Endothelial cell of umbilical vein (primary cell): ENCODE results near the gene BRCA2. TPM values are rescaled to one million over a fixed set of nuclear protein-coding genes. Genes with fewer than 3 reads are reported as not detected.

Source experiments
- BruUV-seq: library from RNA; stranded (reverse); fragments of 400-500 nt; replicated peaks from 2 replicates; lab custom pipeline; 2021; lab: Mats Ljungman, UMichigan
- CTCF ChIA-PET: fragments of 300-600, 350-600 bp; sonication (Branson Sonifier 250); formaldehyde crosslinking; loops from one replicate; lab custom pipeline; 2021; ENCODE audit warnings: antibody characterized with exemption, inconsistent platforms; lab: Charles Lee
- POLR2A ChIA-PET: fragments of 300-600, 350-600 bp; sonication (Branson Sonifier 250); formaldehyde crosslinking; loops from one replicate; lab custom pipeline; 2021; ENCODE audit warnings: antibody characterized with exemption, inconsistent platforms; lab: Charles Lee
- DNase-seq: peaks from one replicate; pipeline ENCODE4 v3.0.0-alpha.2; 2011; ENCODE audit warnings: low read depth, low spot score
- FAIRE-seq: peaks from 2 replicates; lab custom pipeline; 2011; peaks lifted over from hg19 to GRCh38; lab: Jason Lieb, UNC
- H2AFZ ChIP-seq: 2 replicates; pipeline ENCODE4 v1.6.0; 2012; ENCODE audit warnings: low read depth, low read length, control low read depth, inconsistent platforms
- H3K27ac ChIP-seq: 2 replicates; pipeline ENCODE4 v1.5.1; 2011; ENCODE audit warnings: low read depth, mild to moderate bottlenecking, control low read depth, low read length, moderate library complexity; ENCODE audit not compliant: insufficient read depth
- H3K27me3 ChIP-seq, 2 experiments: 2 replicates each; pipeline versions ENCODE4 v1.6.0 to v1.6.1; 2011; ENCODE audit warnings: low read length in 2 of 2, mixed read lengths in 1 of 2; ENCODE audit not compliant: control insufficient read depth in 2 of 2, insufficient read depth in 2 of 2
- H3K36me3 ChIP-seq, 2 experiments: 2 replicates in 1 of 2; 3 replicates in 1 of 2; pipeline ENCODE4 v1.5.1; 2011; ENCODE audit warnings: low read length in 2 of 2, mild to moderate bottlenecking in 1 of 2, moderate library complexity in 1 of 2; ENCODE audit not compliant: control insufficient read depth in 2 of 2, insufficient read depth in 2 of 2; ENCODE audit errors: extremely low read depth in 1 of 2
- H3K4me1 ChIP-seq: 3 replicates; pipeline ENCODE4 v1.5.1; 2011; ENCODE audit warnings: mild to moderate bottlenecking, low read length; ENCODE audit not compliant: control insufficient read depth, insufficient read depth; ENCODE audit errors: extremely low read depth
- H3K4me2 ChIP-seq: 2 replicates; pipeline ENCODE4 v1.6.1; 2011; ENCODE audit warnings: low read length, control low read depth, mixed read lengths; ENCODE audit not compliant: insufficient read depth
- H3K4me3 ChIP-seq, 3 experiments: fragments of 200-600 bp in 1 of 3; sonication (generic), shearing (Covaris generic) in 1 of 3; replicated peaks in 1 of 3; 2 replicates each; pipeline ENCODE4 v1.5.1; 2011 to 2016; ENCODE audit warnings: control low read depth in 3 of 3, low read length in 3 of 3, mild to moderate bottlenecking in 2 of 3, inconsistent platforms in 1 of 3, low read depth in 1 of 3, moderate library complexity in 1 of 3; ENCODE audit not compliant: insufficient read depth in 1 of 3
- H3K79me2 ChIP-seq: 2 replicates; pipeline ENCODE4 v1.6.0; 2012; ENCODE audit warnings: low read length, inconsistent platforms; ENCODE audit not compliant: control insufficient read depth, insufficient read depth
- H3K9ac ChIP-seq: replicated peaks from 2 replicates; pipeline ENCODE3; 2011; ENCODE audit warnings: low read length, control low read depth; ENCODE audit not compliant: insufficient read depth; ENCODE audit errors: extremely low read depth
- H3K9me1 ChIP-seq: replicated peaks from 3 replicates; pipeline ENCODE4 v1.6.0; 2011; ENCODE audit warnings: mild to moderate bottlenecking, low read length; ENCODE audit not compliant: control insufficient read depth, insufficient read depth; ENCODE audit errors: extremely low read depth
- H3K9me3 ChIP-seq: replicated peaks from 2 replicates; pipeline ENCODE4 v1.5.1; 2012; ENCODE audit warnings: low read length, inconsistent platforms; ENCODE audit not compliant: control insufficient read depth, insufficient read depth
- H4K20me1 ChIP-seq: replicated peaks from 2 replicates; pipeline ENCODE3; 2011; ENCODE audit warnings: mild to moderate bottlenecking, low read length; ENCODE audit not compliant: control insufficient read depth, insufficient read depth; ENCODE audit errors: extremely low read depth
- EZH2 ChIP-seq: IDR thresholded peaks from 2 replicates; pipeline ENCODE4 v1.6.1; 2012; ENCODE audit warnings: borderline replicate concordance, low read depth, mild to moderate bottlenecking, moderate library complexity, low read length, inconsistent platforms; ENCODE audit not compliant: severe bottlenecking
- FOS ChIP-seq: IDR thresholded peaks from 2 replicates; pipeline ENCODE4 v1.6.1; 2011; ENCODE audit warnings: mild to moderate bottlenecking, low read length, moderate library complexity, borderline replicate concordance; ENCODE audit not compliant: insufficient read depth
- GATA2 ChIP-seq: IDR thresholded peaks from 2 replicates; pipeline ENCODE4 v1.7.0; 2011; ENCODE audit warnings: low read depth, mild to moderate bottlenecking, moderate library complexity, mixed read lengths, low read length; ENCODE audit not compliant: insufficient read length, insufficient read depth
- JUN ChIP-seq: IDR thresholded peaks from 2 replicates; pipeline ENCODE4 v1.6.1; 2011; ENCODE audit warnings: borderline replicate concordance, low read depth; ENCODE audit not compliant: insufficient read length, insufficient read depth
- MYC ChIP-seq: IDR thresholded peaks from one replicate; pipeline ENCODE4 v1.6.1; 2011; ENCODE audit warnings: mild to moderate bottlenecking, low read depth, low read length
- POLR2A ChIP-seq: IDR thresholded peaks from 2 replicates; pipeline ENCODE4 v1.6.1; 2012; ENCODE audit warnings: low read depth, mild to moderate bottlenecking, control low read depth, low read length
- POLR2AphosphoS5 ChIP-seq: IDR thresholded peaks from 2 replicates; pipeline ENCODE4 v1.6.1; 2012; ENCODE audit warnings: low read depth, mild to moderate bottlenecking, control low read depth, low read length, moderate library complexity; ENCODE audit not compliant: insufficient read depth
- dilution Hi-C: fragments of 300-500 bp; cut with MboI; formaldehyde crosslinking; loops from one replicate; pipeline ENCODE4 v1.15.0; 2019; ENCODE audit warnings: low sequenced_read_pairs; ENCODE audit not compliant: extremely low pct_ligation_motif_present
- intact Hi-C: fragments of 100-400 bp; cut with micrococcal nuclease; formaldehyde crosslinking; loops from one replicate; pipeline ENCODE4 v1.10.0; 2022
- polyA plus RNA-seq, 4 experiments: library from polyadenylated mRNA; depleted of rRNA in 3 of 4; stranded (reverse) in 3 of 4; unstranded in 1 of 4; fragments of >200 nt; gene quantifications; 2 replicates each; pipeline versions ENCODE4 v1.2.1 to v1.2.3, GENCODE V29; 2011 to 2012; ENCODE audit warnings: missing spikeins in 1 of 4
- total RNA-seq: library from RNA; stranded (reverse); gene quantifications from 2 replicates; pipeline ENCODE4 v1.2.3, GENCODE V29; 2021
- TF ChIP-seq, protein P1 (sequence below): IDR thresholded peaks from 2 replicates; pipeline ENCODE4 v1.6.1; 2011; ENCODE audit not compliant: insufficient read depth, insufficient read length
- TF ChIP-seq, protein P2 (sequence below), 2 donors: IDR thresholded peaks; 1 replicate in 1 of 2; 2 replicates in 1 of 2; pipeline ENCODE4 v1.5.1; 2011; ENCODE audit warnings: low read length in 2 of 2, mild to moderate bottlenecking in 2 of 2, moderate library complexity in 2 of 2, control low read depth in 1 of 2, inconsistent platforms in 1 of 2, low read depth in 1 of 2; ENCODE audit not compliant: insufficient read depth in 1 of 2; ENCODE audit errors: extremely low read depth in 1 of 2

The BRCA2 gene
- total and polyA plus RNA-seq, 2 donors (not counting 3 experiments of a cell fraction or from before 2014, with no cell fraction given): 2.9 to 17.5 TPM

DNA sequence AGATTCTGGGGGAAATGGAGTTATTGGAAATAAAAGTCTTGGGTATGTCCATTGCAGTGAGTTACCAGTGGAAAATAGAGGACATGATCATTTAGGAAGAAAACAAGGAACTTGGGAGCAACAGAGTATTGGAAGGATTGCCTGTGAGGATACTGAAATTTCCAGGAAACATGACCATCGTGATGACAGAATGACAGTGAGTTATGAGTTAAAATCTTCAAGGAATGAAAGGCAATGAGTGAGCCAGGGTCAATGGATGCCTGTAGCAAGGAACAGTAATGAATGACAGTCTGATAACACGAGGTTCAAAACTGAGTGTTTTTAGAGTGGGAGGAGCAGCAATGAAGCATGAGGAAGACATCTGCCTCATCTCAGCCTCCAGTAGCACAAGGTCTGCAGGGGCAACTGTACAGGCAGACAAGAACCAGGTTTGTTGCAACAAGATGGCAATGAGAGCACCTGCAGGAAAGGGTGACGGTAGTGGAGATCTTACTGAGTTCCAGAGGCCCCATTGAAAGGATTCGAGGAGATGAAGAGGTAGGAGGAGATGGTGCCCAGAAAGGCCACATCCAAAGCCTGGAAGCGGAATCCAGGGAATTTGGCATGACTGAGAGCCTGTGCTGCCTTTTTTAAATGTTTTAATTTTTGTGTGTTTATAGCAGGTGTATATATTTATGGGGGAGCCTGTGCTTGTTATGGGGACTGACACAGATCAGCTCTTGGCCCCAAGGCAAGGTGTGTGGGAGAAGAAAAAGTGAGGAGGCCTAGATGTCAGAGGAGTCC is 68.7 kb downstream of the BRCA2 start:
- no peak overlapping the region for H3K4me3 ChIP-seq
- CTCF ChIA-PET: interaction anchor here (4.0 kb wide), 1 partner anchor 197 kb away, joined by 34 read pairs; no protein-coding TSS in a partner anchor
- no peak overlapping the region for H3K4me2 ChIP-seq
- no peak overlapping the region for H2AFZ ChIP-seq
- POLR2A ChIA-PET: no interaction called here
- peaks cover 2% of the 10 kb centered on the region for H3K4me1 ChIP-seq
- BruUV-seq: no TSS peak
- no peaks in the 10 kb centered on the region for H3K27me3 ChIP-seq
- no peaks in the 10 kb centered on the region for H4K20me1 ChIP-seq
- dilution Hi-C loops: no loop called here
- FAIRE-seq: no peak
- TF ChIP-seq MYC: no peak
- TF ChIP-seq FOS: no peak
- TF ChIP-seq GATA2: no peak
- TF ChIP-seq, protein P1, sequence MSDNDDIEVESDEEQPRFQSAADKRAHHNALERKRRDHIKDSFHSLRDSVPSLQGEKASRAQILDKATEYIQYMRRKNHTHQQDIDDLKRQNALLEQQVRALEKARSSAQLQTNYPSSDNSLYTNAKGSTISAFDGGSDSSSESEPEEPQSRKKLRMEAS: no peak
- no peak for TF ChIP-seq JUN
- TF ChIP-seq POLR2AphosphoS5: no peak
- TF ChIP-seq POLR2A: no peak
- no peak for TF ChIP-seq EZH2
- TF ChIP-seq, protein P2, sequence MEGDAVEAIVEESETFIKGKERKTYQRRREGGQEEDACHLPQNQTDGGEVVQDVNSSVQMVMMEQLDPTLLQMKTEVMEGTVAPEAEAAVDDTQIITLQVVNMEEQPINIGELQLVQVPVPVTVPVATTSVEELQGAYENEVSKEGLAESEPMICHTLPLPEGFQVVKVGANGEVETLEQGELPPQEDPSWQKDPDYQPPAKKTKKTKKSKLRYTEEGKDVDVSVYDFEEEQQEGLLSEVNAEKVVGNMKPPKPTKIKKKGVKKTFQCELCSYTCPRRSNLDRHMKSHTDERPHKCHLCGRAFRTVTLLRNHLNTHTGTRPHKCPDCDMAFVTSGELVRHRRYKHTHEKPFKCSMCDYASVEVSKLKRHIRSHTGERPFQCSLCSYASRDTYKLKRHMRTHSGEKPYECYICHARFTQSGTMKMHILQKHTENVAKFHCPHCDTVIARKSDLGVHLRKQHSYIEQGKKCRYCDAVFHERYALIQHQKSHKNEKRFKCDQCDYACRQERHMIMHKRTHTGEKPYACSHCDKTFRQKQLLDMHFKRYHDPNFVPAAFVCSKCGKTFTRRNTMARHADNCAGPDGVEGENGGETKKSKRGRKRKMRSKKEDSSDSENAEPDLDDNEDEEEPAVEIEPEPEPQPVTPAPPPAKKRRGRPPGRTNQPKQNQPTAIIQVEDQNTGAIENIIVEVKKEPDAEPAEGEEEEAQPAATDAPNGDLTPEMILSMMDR (IDR thresholded peaks at IDR 0.05; ENCODE audit: extremely low read depth in 1 of 2, insufficient read depth in 1 of 2, low read depth in 1 of 2, low read length in 2 of 2): no peak
- H3K9me3 ChIP-seq: no peaks in the 10 kb centered on the region
- no peaks in the 10 kb centered on the region for H3K9me1 ChIP-seq
- peaks cover 0 to 5% of the 10 kb centered on the region in 2 experiments for H3K36me3 ChIP-seq
- no peak for DNase-seq
- H3K79me2 ChIP-seq: no peaks in the 10 kb centered on the region
- no peak overlapping the region for H3K27ac ChIP-seq
- no peak overlapping the region for H3K9ac ChIP-seq
- intact Hi-C loops: no loop called here
